ENCODE measurements around the gene ZNF174.

The ZNF174 gene

GRCh38 chr16:3400779-3401688 lies at the start of gene ZNF174, which contains the start of gene ZSCAN32:
ZNF174 (plus strand) TSS chr16:3401215; CDS start chr16:3402005, 790 bp downstream.
ZSCAN32 (minus strand) TSS chr16:3401004; CDS start chr16:3397557, 3,447 bp downstream.
- DNase-seq = peak; percentile 98

- no peak for DNase-seq
Measured at GRCh38 chr16:3355589-3355988, 45.4 kb upstream of the ZNF174 start, which contains the start of gene OR2C1. OR2C1 (plus strand) TSS chr16:3355889; CDS start chr16:3355941, 52 bp downstream.

GRCh38 chr16:3356118-3356517 lies 44.9 kb upstream of the ZNF174 start:
- no peak for DNase-seq

GRCh38 chr16:3358871-3359270 lies 42.1 kb upstream of the ZNF174 start:
- DNase-seq = no peak

DNA sequence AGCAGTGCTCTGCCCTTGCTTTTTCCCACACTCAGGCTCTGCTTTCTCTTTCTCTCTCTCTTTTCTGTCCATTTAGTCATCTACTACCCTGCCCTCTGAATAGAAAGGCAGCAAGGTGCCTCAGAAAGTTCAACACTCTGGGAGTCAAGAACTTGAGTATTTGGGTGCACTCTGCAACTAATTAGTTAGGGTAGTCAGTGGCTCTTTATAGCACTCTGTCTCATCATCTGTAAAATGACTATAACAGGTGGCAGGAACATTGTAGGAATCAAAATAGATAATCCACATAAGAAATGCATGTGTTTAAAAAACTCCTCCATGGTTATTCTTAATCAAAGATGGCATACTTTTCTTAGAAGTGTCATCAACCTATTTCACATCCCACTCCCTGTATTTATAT lies 38.1 kb upstream of the ZNF174 start:
- DNase-seq = no peak

DNA sequence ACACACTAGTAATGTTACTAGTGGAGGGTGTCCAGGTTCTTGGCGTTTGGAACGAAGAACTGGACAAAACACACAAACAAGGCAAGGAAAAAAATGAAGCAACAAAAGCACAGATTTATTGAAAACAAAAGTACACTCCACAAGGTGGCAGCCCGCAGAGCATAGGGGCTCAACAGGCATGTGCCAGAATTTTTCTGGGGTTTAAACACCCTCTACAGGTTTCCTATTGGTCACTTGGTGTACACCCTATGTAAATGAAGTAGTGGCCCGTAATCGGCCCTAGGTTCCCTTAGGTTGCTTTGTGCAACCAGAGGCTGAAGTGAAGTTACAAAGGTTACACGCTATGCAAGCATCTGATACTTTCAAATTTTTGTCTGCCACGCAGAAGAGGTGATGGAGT lies 37.2 kb upstream of the ZNF174 start:
- DNase-seq = no peak

- no peak for DNase-seq
Measured at GRCh38 chr16:3364774-3365427, 36.1 kb upstream of the ZNF174 start.

- DNase-seq = no peak
Measured at GRCh38 chr16:3369073-3369472, 31.9 kb upstream of the ZNF174 start.

DNA sequence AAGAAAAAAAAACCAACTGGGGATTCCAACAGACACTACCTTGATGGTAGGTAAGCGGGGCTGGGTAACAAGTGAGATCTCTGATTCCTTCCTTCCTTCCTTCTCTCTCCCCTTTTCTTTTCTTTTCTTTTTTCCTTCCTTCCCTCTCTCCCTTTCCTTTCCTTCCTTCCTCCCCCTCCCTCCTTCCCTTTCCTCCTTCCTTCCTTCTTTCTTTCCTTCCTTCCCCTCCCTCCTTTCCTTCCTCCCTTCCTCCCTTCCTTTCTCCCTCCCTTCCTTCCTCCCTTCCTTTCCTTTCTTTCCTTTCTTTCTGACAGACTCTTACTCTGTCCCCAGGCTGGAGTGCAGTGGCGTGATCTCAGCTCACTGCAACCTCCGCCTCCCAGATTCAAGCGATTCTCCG lies 25.3 kb upstream of the ZNF174 start:
- DNase-seq = no peak

GRCh38 chr16:3377917-3378316 lies 23.1 kb upstream of the ZNF174 start:
- no peak for DNase-seq

DNA sequence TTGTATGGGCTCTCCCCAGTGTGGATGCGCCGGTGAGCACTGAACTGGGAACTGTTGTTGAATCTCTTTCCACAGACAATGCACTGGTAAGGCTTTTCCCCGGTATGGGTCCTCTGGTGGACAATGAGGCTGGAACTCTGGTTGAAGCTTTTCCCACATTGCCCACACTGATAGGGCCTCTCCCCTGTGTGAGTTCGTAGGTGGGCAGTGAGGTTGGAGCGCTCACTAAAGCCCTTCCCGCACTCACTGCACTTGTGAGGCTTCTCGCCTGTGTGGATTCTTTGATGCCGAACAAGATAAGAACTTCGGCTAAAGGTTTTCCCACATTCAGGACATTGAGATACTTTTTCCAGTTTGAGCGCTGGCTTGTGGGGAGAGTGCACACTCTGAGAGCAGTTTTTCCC lies 18.0 kb upstream of the ZNF174 start:
- no peak for DNase-seq

GRCh38 chr16:3388325-3388724 lies 12.7 kb upstream of the ZNF174 start:
- no peak for DNase-seq

DNA sequence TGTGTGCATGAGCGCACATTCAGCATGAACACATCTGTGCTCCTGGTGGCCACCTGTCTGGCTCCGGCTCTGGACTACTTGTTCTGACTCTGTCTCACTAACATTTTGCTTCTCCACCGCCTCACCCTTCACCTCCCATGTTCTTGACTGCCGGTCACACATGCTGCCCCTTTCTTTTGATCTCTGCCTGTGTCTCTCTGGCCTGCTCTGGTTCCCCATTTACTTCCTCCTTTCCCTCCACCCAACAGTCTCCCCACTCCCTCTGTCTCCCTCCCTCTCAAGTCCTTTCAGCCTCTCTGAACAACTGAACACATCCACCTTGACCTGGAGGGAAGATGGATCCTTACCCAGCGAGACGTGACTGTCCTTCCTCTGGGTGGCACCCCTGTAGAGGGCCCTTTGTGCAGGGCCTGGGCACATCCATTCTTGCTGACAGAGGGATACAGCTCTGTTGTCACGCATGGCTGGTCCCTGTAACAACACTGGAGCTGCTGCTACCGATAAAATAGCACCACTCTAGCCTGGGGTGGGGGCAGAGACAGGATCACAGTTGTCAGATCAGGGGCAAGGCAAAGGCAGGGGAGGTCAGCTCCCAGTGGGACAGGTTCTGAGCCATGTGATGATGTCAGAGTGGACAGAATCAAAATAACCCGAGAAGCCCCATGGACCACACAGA lies 11.2 kb upstream of the ZNF174 start:
- DNase-seq = no peak

- DNase-seq = no peak
Measured at GRCh38 chr16:3400446-3400778, 603 bp upstream of the ZNF174 start.

GRCh38 chr16:3401719-3402397 lies 843 bp downstream of the ZNF174 start:
- no peak for DNase-seq

- no peak for DNase-seq
Measured at GRCh38 chr16:3408561-3409197, 7.7 kb downstream of the ZNF174 start.

DNA sequence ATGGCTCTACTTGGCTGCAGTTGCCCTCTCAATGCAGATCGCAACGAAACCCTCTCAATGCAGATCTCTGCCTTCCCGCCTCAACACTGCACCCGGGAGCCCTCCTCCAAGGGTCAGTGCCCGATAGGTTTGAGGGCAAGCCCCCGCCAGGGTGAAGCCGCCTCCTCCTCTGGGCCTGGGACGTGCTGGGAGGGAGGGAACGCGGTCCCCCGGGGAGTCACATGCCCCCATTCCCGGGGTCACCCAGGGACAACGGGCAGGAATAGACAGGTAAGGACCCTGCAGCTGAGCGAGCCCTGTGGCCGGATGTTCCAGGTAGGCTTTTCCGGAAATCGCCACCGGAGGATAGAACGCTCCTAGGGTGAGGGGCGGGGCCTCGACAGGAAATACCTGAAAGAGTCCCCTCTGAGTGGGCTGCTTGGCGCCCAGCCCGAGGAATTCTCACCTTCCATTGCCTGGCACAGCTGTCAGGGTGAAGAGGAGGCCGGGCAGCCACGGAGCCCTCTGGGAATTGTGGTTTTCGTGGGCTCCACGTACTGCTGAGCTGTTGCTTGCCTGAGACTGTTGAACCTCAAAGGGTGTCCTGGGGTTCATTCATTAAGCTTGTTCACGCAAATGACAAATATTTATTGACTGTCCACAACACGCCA lies 12.8 kb downstream of the ZNF174 start:
- no peak for DNase-seq

DNA sequence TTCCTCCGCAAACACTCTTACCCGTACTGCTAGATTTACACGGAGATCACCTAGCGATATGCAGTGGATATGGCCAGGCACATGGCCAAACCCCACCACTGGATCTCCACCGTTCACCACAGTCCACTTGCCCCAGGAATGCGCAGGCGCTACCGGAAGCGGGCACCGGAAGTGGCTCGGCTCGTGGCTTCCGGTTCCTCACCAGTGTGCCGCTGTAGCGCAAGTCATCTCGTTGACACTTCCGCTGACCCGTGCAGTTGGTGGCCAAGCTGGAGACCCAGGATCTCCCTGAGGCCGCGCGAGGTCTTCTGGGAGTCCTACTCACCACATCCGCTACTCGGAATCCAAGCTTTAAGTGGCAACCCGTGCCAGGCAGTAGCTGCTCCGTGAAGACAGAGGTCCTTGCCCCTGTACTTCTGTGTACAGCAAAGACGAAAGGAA lies 30.8 kb downstream of the ZNF174 start:
- DNase-seq = no peak

DNA sequence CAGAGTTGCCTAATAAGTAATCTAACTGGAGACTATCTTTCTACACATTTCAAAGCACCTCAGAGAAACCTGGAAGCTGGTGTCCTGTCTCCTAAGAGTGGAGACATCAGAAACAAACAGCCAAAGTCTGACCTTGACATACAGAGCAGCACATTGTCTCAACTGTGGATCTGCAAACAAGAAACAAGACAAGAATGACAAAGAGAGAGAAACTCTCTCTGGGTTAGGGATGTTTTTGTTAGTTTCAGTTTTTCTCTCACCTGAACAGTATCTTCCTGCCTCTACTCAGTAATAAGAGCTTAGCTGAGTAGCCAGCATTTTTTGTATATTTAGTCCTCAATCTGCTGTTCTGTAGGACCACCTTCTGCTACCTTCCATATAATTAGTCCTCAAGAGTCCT lies 33.4 kb downstream of the ZNF174 start:
- no peak for DNase-seq

GRCh38 chr16:3439637-3440036 lies 38.6 kb downstream of the ZNF174 start:
- DNase-seq = no peak

DNA sequence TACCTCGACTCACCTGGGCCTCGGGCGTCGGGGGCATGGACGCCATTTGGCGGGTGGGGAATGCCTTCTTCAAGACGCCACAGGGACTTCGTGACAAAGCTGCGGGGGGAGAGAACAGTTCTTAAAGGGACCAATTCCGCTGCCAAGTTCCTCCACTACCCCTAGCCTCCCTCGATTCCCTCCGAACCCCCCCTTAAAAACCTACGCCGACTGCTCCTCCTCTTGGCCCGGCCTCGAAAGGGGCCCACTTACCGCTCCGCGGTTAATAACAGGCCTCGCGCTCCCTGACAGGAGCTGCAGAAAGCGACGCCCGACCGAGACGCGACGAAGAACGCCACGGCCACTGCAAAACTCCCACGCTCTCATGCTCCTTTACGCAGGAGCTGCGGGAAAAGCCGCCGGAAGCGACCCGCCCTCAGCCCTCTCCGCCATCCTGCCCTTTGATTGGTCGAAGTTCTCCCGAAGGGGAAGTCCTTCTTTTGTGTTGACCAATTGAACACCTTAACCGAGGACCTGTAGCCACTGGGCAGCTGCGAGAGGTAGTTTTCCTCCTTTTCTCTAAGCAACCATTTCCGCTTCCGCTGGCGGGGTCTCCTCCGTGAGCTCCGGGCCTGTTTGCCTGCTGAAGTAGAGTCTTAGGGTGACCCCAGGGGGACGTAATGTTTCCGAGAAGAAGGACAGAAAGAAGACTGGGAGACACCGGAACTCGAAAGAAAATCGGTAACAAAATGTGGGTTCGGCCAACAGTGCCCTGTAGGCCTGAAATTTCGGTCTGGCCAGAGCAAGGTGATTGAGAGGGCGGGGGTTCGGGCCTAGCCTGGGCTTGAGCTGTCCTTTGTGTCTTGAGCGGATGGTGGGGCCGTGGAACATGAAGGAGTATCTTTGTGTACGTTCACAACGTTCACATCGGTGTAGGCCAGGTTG lies 42.4 kb downstream of the ZNF174 start, which contains the start of the genes NAA60 and ZNF597:
TSS of gene NAA60 (plus strand) at position 573 of the 924 bp plus-strand sequence. CDS start 32,548 bp downstream, outside the sequence.
TSS of gene ZNF597 (minus strand) at position 397 of the 924 bp plus-strand sequence. CDS start at position 46, 351 bp downstream.
- DNase-seq = peak; percentile 90
